Subcutaneous abdominal adipose tissue (tissue), 5 donors: ENCODE results near the gene PALD1.

ENCODE experiments used
- H3K27ac ChIP-seq: one replicate; pipeline ENCODE4 v1.7.0; 2013; ENCODE audit warnings: low read depth, mild to moderate bottlenecking, inconsistent platforms, low read length, moderate library complexity
- H3K27me3 ChIP-seq, 5 donors: one replicate each; pipeline ENCODE4 v1.7.0; 2013; ENCODE audit warnings: low read length in 5 of 5, inconsistent platforms in 1 of 5; ENCODE audit not compliant: control insufficient read depth in 5 of 5, insufficient read depth in 4 of 5
- H3K36me3 ChIP-seq, 5 donors: one replicate each; pipeline ENCODE4 v1.7.0; 2013; ENCODE audit warnings: low read length in 5 of 5; ENCODE audit not compliant: control insufficient read depth in 5 of 5, insufficient read depth in 5 of 5
- H3K4me1 ChIP-seq, 5 donors: one replicate each; pipeline ENCODE4 v1.7.0; 2013; ENCODE audit warnings: low read length in 5 of 5, mild to moderate bottlenecking in 3 of 5, moderate library complexity in 1 of 5; ENCODE audit not compliant: control insufficient read depth in 5 of 5, insufficient read depth in 5 of 5
- H3K4me3 ChIP-seq, 5 donors: one replicate each; pipeline ENCODE4 v1.7.0; 2013; ENCODE audit warnings: low read length in 5 of 5, low read depth in 1 of 5
- H3K9ac ChIP-seq, 5 donors: one replicate each; pipeline ENCODE4 v1.7.0; 2013; ENCODE audit warnings: low read length in 5 of 5, mild to moderate bottlenecking in 4 of 5, moderate library complexity in 3 of 5
- H3K9me3 ChIP-seq, 5 donors: one replicate each; pipeline ENCODE4 v1.7.0; 2013; ENCODE audit warnings: low read length in 5 of 5; ENCODE audit not compliant: control insufficient read depth in 5 of 5
- donor health status: healthy.
- donor health status: healthy.
- donor health status: healthy.
- donor health status: healthy.
- donor health status: healthy.

Gene PALD1

GRCh38 chr10:70532554-70533188 is 54.1 kb downstream of the PALD1 start:
- peaks cover 0 to under 1% (median 0%) of the 10 kb centered on the region in 5 donors for H3K4me1 ChIP-seq
- H3K4me3 ChIP-seq = no peak overlapping the region
- H3K27me3 ChIP-seq = no peaks in the 10 kb centered on the region
- H3K27ac ChIP-seq = no peak overlapping the region
- H3K9ac ChIP-seq = no peak overlapping the region
- no peaks in the 10 kb centered on the region for H3K9me3 ChIP-seq
- peaks cover 0 to 25% (median 2%) of the 10 kb centered on the region in 5 donors for H3K36me3 ChIP-seq

GRCh38 chr10:70533189-70533558 is 54.6 kb downstream of the PALD1 start:
- H3K9me3 ChIP-seq = no peaks in the 10 kb centered on the region
- H3K4me1 ChIP-seq = peaks cover 0 to 5% (median 3%) of the 10 kb centered on the region in 5 donors
- peaks cover 0 to 25% (median 2%) of the 10 kb centered on the region in 5 donors for H3K36me3 ChIP-seq
- no peak overlapping the region for H3K27ac ChIP-seq
- no peaks in the 10 kb centered on the region for H3K27me3 ChIP-seq
- H3K9ac ChIP-seq = no peak overlapping the region
- no peak overlapping the region for H3K4me3 ChIP-seq

GRCh38 chr10:70534281-70534680 is 55.7 kb downstream of the PALD1 start:
- no peaks in the 10 kb centered on the region for H3K9me3 ChIP-seq
- peaks cover 0 to 12% (median 6%) of the 10 kb centered on the region in 5 donors for H3K4me1 ChIP-seq
- H3K27ac ChIP-seq = no peak overlapping the region
- H3K36me3 ChIP-seq = peaks cover 0 to 28% (median 2%) of the 10 kb centered on the region in 5 donors
- no peak overlapping the region for H3K4me3 ChIP-seq
- H3K27me3 ChIP-seq = no peaks in the 10 kb centered on the region
- H3K9ac ChIP-seq = no peak overlapping the region

- H3K36me3 ChIP-seq = peaks cover 0 to 28% (median 2%) of the 10 kb centered on the region in 5 donors
- no peak overlapping the region for H3K4me3 ChIP-seq
- no peak overlapping the region for H3K9ac ChIP-seq
- H3K27me3 ChIP-seq = no peaks in the 10 kb centered on the region
- H3K4me1 ChIP-seq = peaks cover 0 to 12% (median 6%) of the 10 kb centered on the region in 5 donors
- no peaks in the 10 kb centered on the region for H3K9me3 ChIP-seq
- H3K27ac ChIP-seq = no peak overlapping the region
Measured at GRCh38 chr10:70535001-70535400, 56.4 kb downstream of the PALD1 start.

DNA sequence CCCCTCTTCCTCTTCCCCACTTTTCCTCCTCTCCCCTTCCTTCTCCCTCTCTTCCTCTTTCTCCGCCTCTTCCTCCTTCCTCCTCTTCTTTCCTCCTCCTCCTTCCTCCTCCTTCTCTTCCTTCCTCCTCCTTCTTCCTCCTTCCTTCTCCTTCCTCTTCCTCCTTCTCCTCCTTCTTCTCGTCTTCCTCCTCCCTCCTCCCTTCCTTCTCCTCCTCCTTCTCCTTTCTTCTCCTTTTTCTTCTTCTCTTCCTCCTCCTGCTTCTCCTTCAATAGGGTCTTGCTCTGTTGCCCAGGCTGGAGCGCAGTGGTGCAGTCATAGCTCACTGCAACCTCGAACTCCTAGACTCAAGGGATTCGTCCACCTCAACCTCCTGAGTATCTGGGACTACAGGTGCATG is 56.9 kb downstream of the PALD1 start:
- H3K4me1 ChIP-seq = peaks cover 0 to 12% (median 6%) of the 10 kb centered on the region in 5 donors
- H3K9ac ChIP-seq = no peak overlapping the region
- no peak overlapping the region for H3K4me3 ChIP-seq
- H3K27ac ChIP-seq = no peak overlapping the region
- H3K9me3 ChIP-seq = no peaks in the 10 kb centered on the region
- no peaks in the 10 kb centered on the region for H3K27me3 ChIP-seq
- peaks cover 0 to 27% (median 0%) of the 10 kb centered on the region in 5 donors for H3K36me3 ChIP-seq

GRCh38 chr10:70536196-70536861 is 57.8 kb downstream of the PALD1 start:
- H3K27me3 ChIP-seq = no peaks in the 10 kb centered on the region
- H3K9ac ChIP-seq = no peak overlapping the region
- H3K4me3 ChIP-seq = no peak overlapping the region
- peaks cover 0 to 28% (median 2%) of the 10 kb centered on the region in 5 donors for H3K36me3 ChIP-seq
- H3K27ac ChIP-seq = no peak overlapping the region
- H3K4me1 ChIP-seq = peaks cover 0 to 12% (median 6%) of the 10 kb centered on the region in 5 donors
- no peaks in the 10 kb centered on the region for H3K9me3 ChIP-seq

DNA sequence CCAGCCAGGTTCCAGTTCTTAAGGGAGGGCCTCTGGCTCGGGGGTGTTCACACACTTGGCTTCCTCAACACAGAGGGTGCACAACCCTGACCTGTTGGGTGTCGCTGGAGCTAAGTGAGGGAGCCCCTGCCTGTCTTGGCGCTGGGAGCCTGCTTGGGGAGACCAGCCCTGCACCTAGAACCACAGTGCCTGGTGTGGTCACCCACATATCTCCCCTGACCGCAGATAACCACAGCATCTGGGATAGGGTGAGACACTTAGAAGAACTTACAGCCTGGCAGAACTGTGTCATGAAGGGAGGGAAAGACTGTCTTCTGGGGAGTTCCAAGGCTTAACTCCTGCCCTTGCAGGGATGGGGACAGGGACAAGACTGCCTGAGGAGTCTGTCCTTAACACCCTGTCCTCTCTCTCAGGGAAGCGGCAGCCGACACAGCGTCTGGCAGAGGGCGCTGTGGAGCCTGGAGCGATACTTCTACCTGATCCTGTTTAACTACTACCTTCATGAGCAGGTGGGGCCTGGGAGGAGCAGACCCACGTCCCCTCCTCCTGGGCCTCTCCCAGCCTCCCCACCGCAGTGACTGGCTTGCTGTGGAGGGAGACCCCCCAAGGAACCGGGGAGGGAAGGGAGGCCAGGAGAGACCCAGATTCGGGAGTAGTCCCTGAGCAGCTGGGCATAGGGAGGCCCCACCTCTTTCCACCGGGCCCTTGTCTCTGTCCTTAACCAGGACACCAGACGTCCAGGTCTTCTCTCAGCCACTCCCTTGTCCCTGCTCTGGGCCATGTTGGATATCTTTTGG is 59.0 kb downstream of the PALD1 start:
- Histone ChIP-seq H3K27me3 (no peaks in the 10 kb centered on the region), H3K27ac (no peak overlapping the region), H3K9me3 (no peaks in the 10 kb centered on the region), H3K9ac (peak overlapping the region in 1 of 5 donors; percentile 10), H3K4me1 (peaks cover 0 to 12% (median 6%) of the 10 kb centered on the region in 5 donors), H3K36me3 (peaks cover 0 to 36% (median 5%) of the 10 kb centered on the region in 5 donors), H3K4me3 (no peak overlapping the region)

GRCh38 chr10:70538195-70538520 is 59.6 kb downstream of the PALD1 start:
- Histone ChIP-seq H3K27me3 (no peaks in the 10 kb centered on the region), H3K4me3 (no peak overlapping the region), H3K9ac (peak overlapping the region in 1 of 5 donors; percentile 10), H3K36me3 (peaks cover 0 to 32% (median 5%) of the 10 kb centered on the region in 5 donors), H3K4me1 (peaks cover 0 to 12% (median 6%) of the 10 kb centered on the region in 5 donors), H3K27ac (no peak overlapping the region), H3K9me3 (no peaks in the 10 kb centered on the region)

GRCh38 chr10:70538731-70539338 is 60.3 kb downstream of the PALD1 start:
- Histone ChIP-seq H3K9ac (no peak overlapping the region), H3K4me1 (peaks cover 0 to 12% (median 6%) of the 10 kb centered on the region in 5 donors), H3K9me3 (no peaks in the 10 kb centered on the region), H3K4me3 (no peak overlapping the region), H3K36me3 (peaks cover 0 to 29% (median 5%) of the 10 kb centered on the region in 5 donors), H3K27me3 (no peaks in the 10 kb centered on the region), H3K27ac (no peak overlapping the region)
